ENCODE measurements around the gene POC1B. TPM values are rescaled to one million over a fixed set of nuclear protein-coding genes. Genes with fewer than 3 reads are reported as not detected.

Gene POC1B
- total RNA-seq, 1 donor from 2014 or later = 15.3 TPM

DNA sequence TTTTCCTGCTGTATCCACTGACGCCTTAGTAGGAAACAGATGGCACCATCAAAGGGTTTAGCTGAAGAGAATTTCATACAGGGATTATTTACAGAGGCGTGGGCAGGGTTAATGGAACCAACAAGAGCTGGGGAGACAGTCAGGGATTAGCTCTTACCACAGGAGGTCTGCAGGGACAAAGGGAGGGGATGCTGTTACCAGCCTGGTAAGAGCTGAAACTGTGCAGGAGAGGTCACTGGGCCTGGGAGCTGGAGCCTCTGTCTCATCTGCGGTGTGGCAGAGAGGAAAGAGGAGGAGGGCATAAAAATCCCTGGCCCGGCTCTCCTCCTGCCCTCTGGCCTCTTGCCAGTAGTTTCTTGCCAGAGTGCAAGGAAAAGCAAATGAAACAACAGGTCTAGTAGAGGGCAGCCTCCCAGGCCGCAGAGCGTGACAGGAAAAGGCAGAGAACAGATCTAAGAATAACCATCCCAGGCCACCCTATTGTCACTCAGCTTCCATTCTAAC, 18.9 kb upstream of the POC1B start:
- TF ChIP-seq, protein P1, sequence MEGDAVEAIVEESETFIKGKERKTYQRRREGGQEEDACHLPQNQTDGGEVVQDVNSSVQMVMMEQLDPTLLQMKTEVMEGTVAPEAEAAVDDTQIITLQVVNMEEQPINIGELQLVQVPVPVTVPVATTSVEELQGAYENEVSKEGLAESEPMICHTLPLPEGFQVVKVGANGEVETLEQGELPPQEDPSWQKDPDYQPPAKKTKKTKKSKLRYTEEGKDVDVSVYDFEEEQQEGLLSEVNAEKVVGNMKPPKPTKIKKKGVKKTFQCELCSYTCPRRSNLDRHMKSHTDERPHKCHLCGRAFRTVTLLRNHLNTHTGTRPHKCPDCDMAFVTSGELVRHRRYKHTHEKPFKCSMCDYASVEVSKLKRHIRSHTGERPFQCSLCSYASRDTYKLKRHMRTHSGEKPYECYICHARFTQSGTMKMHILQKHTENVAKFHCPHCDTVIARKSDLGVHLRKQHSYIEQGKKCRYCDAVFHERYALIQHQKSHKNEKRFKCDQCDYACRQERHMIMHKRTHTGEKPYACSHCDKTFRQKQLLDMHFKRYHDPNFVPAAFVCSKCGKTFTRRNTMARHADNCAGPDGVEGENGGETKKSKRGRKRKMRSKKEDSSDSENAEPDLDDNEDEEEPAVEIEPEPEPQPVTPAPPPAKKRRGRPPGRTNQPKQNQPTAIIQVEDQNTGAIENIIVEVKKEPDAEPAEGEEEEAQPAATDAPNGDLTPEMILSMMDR (conservative IDR thresholded peaks at IDR 0.05) = no peak
- no peak for DNase-seq (ENCODE audit: extremely low spot score, unreplicated experiment)
- Mint-ChIP-seq H3K27ac (no peak overlapping the region), H3K27me3 (no peaks in the 10 kb centered on the region), H3K4me1 (ENCODE audit: unreplicated experiment) (peaks cover 38% of the 10 kb centered on the region), H3K36me3 (no peaks in the 10 kb centered on the region), H3K4me3 (no peak overlapping the region), H3K9me3 (no peaks in the 10 kb centered on the region)

DNA sequence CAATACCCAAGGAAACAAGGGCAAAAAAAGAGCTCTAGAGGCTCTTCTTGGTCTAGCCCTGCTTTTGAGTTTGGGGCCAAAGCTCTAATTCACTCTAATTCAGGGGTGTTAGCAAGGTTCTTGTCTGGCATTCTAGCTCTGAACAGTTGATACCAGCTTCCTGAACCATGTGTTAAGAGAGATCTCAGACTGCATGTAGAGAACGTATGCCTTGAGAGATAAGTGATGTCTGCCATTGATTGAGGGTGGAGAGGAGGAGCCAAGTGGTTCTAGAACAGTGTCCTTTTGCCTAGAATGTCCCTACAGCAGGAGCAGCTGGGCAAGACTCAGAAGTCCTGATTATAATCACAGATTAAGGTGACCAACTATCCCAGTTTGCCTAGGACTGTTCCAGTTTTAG, 18.2 kb upstream of the POC1B start:
- Mint-ChIP-seq H3K9me3 (no peaks in the 10 kb centered on the region), H3K27me3 (no peaks in the 10 kb centered on the region), H3K27ac (no peak overlapping the region), H3K36me3 (no peaks in the 10 kb centered on the region), H3K4me3 (no peak overlapping the region), H3K4me1 (ENCODE audit: unreplicated experiment) (peaks cover 40% of the 10 kb centered on the region)
- TF ChIP-seq, protein P1 (conservative IDR thresholded peaks at IDR 0.05) = no peak
- DNase-seq (ENCODE audit: extremely low spot score, unreplicated experiment) = no peak

DNA sequence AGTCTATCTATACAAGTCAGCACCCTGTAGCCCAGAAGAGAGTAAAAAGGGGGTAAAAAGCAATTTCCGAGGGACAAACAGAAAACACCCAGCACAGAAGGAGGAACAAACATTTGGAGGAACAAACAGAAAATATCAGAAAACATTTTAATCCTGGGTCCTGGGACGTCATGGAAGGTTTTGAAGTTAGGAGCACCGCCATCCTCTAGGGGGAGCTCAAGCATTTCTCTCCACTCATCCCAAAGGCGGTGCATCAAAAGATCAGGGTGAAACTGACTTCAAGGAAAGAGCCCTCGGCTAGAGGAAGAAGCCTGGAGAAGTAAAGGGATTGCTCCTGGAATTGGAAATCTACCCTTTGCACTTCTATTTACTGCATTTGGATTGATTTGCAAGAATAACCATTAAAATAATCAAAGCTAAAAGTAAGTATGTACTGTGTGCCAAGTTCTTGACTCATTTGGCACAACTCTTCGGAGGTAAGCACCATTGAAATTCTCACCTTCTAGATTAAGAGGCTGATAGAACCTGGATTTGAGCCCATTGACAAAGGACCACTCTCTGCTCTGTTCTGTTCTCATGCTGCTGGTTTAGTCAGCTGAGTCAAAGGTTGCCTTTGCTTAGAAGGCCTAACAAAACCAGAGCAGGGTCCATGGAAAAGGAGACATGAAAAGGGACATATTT, 17.2 kb upstream of the POC1B start:
- peaks cover 40% of the 10 kb centered on the region for H3K4me1 Mint-ChIP-seq (ENCODE audit: unreplicated experiment)
- no peak overlapping the region for H3K4me3 Mint-ChIP-seq
- no peaks in the 10 kb centered on the region for H3K36me3 Mint-ChIP-seq
- no peaks in the 10 kb centered on the region for H3K27me3 Mint-ChIP-seq
- no peak for DNase-seq (ENCODE audit: extremely low spot score, unreplicated experiment)
- no peak overlapping the region for H3K27ac Mint-ChIP-seq
- H3K9me3 Mint-ChIP-seq = no peaks in the 10 kb centered on the region
- TF ChIP-seq, protein P1 (conservative IDR thresholded peaks at IDR 0.05) = peak; percentile 92

DNA sequence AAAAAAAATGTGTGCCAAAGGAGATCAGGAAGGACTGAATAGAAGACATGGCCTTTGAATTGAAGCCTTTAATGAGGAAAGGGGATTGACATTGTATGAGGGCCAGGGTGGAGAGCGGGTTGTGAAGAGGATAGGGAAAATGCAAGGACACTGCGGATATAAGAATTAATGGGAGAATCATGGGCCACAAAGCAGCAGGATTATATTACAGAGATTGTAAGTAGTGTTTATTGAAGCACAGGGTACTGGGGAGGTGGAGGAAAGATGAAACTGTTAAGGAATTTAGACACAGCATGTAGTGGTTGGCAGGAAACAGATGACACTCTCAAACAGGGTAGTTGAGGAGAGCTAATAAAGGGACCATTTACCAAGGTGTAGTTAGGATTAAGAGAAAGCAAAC, 16.4 kb upstream of the POC1B start:
- Mint-ChIP-seq H3K27me3 (no peaks in the 10 kb centered on the region), H3K9me3 (no peaks in the 10 kb centered on the region), H3K36me3 (no peaks in the 10 kb centered on the region), H3K27ac (no peak overlapping the region), H3K4me1 (ENCODE audit: unreplicated experiment) (peaks cover 40% of the 10 kb centered on the region), H3K4me3 (no peak overlapping the region)
- no peak for DNase-seq (ENCODE audit: extremely low spot score, unreplicated experiment)
- TF ChIP-seq, protein P1 (conservative IDR thresholded peaks at IDR 0.05) = no peak

DNA sequence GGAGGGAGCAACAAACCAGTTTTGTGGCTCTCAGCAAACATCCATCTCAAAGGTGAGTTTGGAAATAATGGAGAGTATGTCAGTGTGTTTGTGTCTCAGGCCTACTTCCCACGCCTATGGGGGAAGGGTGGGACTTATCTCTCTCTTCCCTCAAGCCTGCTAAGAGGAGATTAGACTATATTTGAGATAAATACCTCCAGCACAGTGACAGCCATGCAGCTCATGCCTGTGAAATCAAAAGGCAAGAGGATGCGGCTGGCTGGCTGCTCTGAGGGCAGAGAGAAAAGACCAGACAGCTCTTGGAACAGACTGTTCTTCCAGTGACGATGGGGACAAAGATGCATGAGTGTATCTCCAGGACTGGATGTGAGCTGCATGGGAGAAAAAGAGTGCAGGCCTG, 14.7 kb upstream of the POC1B start:
- H3K36me3 Mint-ChIP-seq = no peaks in the 10 kb centered on the region
- H3K9me3 Mint-ChIP-seq = no peaks in the 10 kb centered on the region
- no peak overlapping the region for H3K4me3 Mint-ChIP-seq
- peaks cover 40% of the 10 kb centered on the region for H3K4me1 Mint-ChIP-seq (ENCODE audit: unreplicated experiment)
- TF ChIP-seq, protein P1 (conservative IDR thresholded peaks at IDR 0.05) = no peak
- no peak for DNase-seq (ENCODE audit: extremely low spot score, unreplicated experiment)
- H3K27me3 Mint-ChIP-seq = no peaks in the 10 kb centered on the region
- no peak overlapping the region for H3K27ac Mint-ChIP-seq
